H1 (cell line): Measurements from ENCODE around the gene AIDA.

ENCODE experiments used
- BCL11A ChIP-seq, 2 experiments: IDR thresholded peaks; one replicate each; pipeline ENCODE4 v1.6.1; 2011; ENCODE audit warnings: low read depth in 2 of 2, low read length in 2 of 2, mild to moderate bottlenecking in 2 of 2
- CHD1 ChIP-seq: IDR thresholded peaks from 2 replicates; pipeline ENCODE4 v1.6.1; 2012; ENCODE audit warnings: low read depth, low read length, improper control_type of control experiment
- CREB1 ChIP-seq: IDR thresholded peaks from 2 replicates; pipeline ENCODE4 v1.6.1; 2012; ENCODE audit warnings: inconsistent platforms
- CTCF ChIP-seq, 3 experiments: IDR thresholded peaks; 1 replicate in 2 of 3; 2 replicates in 1 of 3; pipeline versions ENCODE4 v1.5.1 to v1.6.1; 2011; ENCODE audit warnings: low read length in 3 of 3, mild to moderate bottlenecking in 3 of 3, inconsistent platforms in 2 of 3, low read depth in 1 of 3, moderate library complexity in 1 of 3; ENCODE audit not compliant: insufficient read depth in 1 of 3; ENCODE audit errors: control extremely low read depth in 1 of 3
- EZH2 ChIP-seq: fragments of 200-600 bp; sonication (generic); IDR thresholded peaks from 2 replicates; pipeline ENCODE4 v1.7.1; 2012; ENCODE audit warnings: low read depth, mild to moderate bottlenecking, moderate library complexity, low read length, inconsistent platforms; ENCODE audit not compliant: severe bottlenecking
- FOSL1 ChIP-seq: IDR thresholded peaks from 2 replicates; pipeline ENCODE4 v1.6.1; 2011; ENCODE audit warnings: mild to moderate bottlenecking, low read depth, low read length, moderate library complexity; ENCODE audit not compliant: insufficient read depth
- GTF2F1 ChIP-seq: IDR thresholded peaks from 2 replicates; pipeline ENCODE4 v1.6.1; 2012; ENCODE audit warnings: low read depth, low read length, improper control_type of control experiment, borderline replicate concordance
- KDM4A ChIP-seq: IDR thresholded peaks from one replicate; pipeline ENCODE4 v1.7.1; 2012; ENCODE audit warnings: low read depth, mild to moderate bottlenecking, moderate library complexity, low read length, inconsistent platforms; ENCODE audit not compliant: severe bottlenecking
- POLR2A ChIP-seq, 2 experiments: IDR thresholded peaks; 1 replicate in 1 of 2; 2 replicates in 1 of 2; pipeline ENCODE4 v1.6.1; 2011; ENCODE audit warnings: low read depth in 2 of 2, low read length in 2 of 2, mild to moderate bottlenecking in 2 of 2; ENCODE audit errors: control extremely low read depth in 1 of 2
- SIRT6 ChIP-seq: IDR thresholded peaks from one replicate; pipeline ENCODE4 v1.7.1; 2012; ENCODE audit warnings: low read length, inconsistent platforms
- SUZ12 ChIP-seq: fragments of 200-600 bp; sonication (generic); IDR thresholded peaks from 2 replicates; pipeline ENCODE4 v1.6.1; 2012; ENCODE audit warnings: mild to moderate bottlenecking, inconsistent platforms, low read length, moderate library complexity, mixed read lengths
- TAF1 ChIP-seq: IDR thresholded peaks from 2 replicates; pipeline ENCODE4 v1.6.1; 2011; ENCODE audit warnings: mild to moderate bottlenecking, low read depth, low read length
- TAF7 ChIP-seq: optimal IDR thresholded peaks from 2 replicates; pipeline ENCODE3; 2011; ENCODE audit warnings: low read depth, mild to moderate bottlenecking, inconsistent platforms, low read length, moderate library complexity, borderline replicate concordance

DNA sequence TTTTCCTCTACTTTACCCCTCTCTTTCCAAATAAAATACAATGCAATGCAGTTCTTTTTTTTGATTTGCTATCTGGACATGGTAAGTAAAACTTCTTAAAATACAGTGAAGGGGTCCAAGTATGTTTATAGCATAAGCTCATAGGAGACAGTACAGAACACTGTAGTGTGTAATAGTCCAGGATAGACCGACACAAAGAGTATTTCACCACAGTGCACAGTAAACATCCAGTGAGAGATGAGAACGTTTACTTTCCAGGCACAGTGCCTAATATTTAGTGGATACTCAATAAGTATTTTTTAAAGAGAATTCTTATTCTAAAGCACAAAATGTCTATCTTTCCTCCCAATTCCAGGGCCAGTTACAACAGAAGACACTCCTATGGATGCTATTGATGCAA is 79.5 kb downstream of the AIDA start:
- TF ChIP-seq POLR2A (IDR thresholded peaks at IDR 0.05; ENCODE audit: control extremely low read depth in 1 of 2, low read depth in 2 of 2, low read length in 2 of 2) = no peak
- no peak for TF ChIP-seq GTF2F1
- TF ChIP-seq CTCF (IDR thresholded peaks at IDR 0.05; ENCODE audit: control extremely low read depth in 1 of 3, insufficient read depth in 1 of 3, low read depth in 1 of 3, low read length in 3 of 3) = no peak
- TF ChIP-seq EZH2 = no peak
- no peak for TF ChIP-seq CREB1
- no peak for TF ChIP-seq CHD1
- no peak for TF ChIP-seq TAF1
- no peak for TF ChIP-seq SUZ12
- no peak for TF ChIP-seq TAF7
- no peak for TF ChIP-seq FOSL1
- TF ChIP-seq SIRT6 = no peak
- no peak for TF ChIP-seq KDM4A
- no peak for TF ChIP-seq BCL11A (IDR thresholded peaks at IDR 0.05; ENCODE audit: low read depth in 2 of 2, low read length in 2 of 2)
